DOHH2 (cell line): ENCODE measurements around the gene ATP11A.
"Not testable (repeated sequence)": the region's sequence is repeated elsewhere in the genome, so short reads cannot be mapped to it uniquely, and the experiment has no call there.

Experiments
- CTCF ChIP-seq: fragments of 200-600 bp; sonication (generic); IDR thresholded peaks from one replicate; pipeline ENCODE4 v1.5.1; 2014; ENCODE audit warnings: antibody characterized with exemption, mild to moderate bottlenecking, low read depth, low read length; ENCODE audit not compliant: poor library complexity, severe bottlenecking
- EZH2phosphoT487 ChIP-seq: fragments of 200-600 bp; sonication (generic); IDR thresholded peaks from 2 replicates; pipeline ENCODE4 v1.6.1; 2017; ENCODE audit warnings: borderline replicate concordance, mild to moderate bottlenecking, antibody characterized with exemption, low read length, moderate library complexity, mixed read lengths

- TF ChIP-seq CTCF, EZH2phosphoT487: not testable (repeated sequence)
These were observed 173.5 kb downstream of the ATP11A start for GRCh38 chr13:112863356-112863755.
